ENCODE data around the gene DPP9.
"Not testable (repeated sequence)": the region's sequence is repeated elsewhere in the genome, so short reads cannot be mapped to it uniquely, and the experiment has no call there.

DPP9 gene

DNA sequence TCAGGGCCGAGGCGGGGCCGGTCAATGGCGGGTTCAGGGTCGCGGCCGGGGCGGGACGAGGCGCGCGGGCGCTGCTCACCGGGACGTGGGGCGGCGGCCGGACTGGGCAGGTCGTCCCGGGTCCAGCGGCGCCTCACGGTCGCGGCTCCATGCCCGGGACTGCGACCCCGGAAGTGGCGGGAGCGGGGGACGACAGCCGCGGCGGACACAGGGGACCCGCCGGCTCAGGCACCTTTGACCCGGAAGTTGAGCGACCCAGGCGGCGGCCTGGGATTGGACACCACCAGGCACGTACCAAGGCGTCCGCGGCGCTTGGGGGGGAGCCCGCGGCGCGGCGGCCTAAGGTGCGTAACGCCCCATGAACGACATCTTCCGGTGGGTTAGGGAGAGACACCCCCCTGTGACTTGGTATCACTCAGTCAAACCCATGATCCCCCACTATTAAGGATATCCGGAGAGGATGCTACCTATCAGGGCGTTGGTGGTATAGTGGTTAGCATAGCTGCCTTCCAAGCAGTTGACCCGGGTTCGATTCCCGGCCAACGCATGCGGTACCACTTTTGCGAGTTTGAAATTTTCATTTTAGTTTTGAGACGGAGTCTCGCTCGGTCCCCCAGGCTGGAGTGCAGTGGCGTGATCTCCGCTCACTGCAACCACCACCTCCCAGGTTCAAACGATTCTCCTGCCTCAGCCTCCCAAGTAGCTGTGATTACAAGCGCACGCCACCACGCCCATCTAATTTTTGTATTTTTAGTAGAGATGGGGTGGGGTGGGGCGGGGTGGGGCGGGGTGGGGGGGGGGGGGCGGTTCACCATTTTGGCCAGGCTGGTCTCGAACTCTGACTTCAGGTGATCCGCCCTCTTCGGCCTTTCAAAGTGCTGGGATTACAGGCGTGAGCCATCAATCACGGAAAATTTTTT, at the start of gene DPP9:
TSS of gene DPP9 (minus strand) at position 248 of the 920 bp plus-strand sequence. CDS start 3,936 bp downstream, outside the sequence.
- peak; percentile 93 for DNase-seq (ENCODE audit: low read depth)

GRCh38 chr19:4773047-4773640, 49.5 kb upstream of the DPP9 start:
- DNase-seq (ENCODE audit: low read depth) = no peak

DNA sequence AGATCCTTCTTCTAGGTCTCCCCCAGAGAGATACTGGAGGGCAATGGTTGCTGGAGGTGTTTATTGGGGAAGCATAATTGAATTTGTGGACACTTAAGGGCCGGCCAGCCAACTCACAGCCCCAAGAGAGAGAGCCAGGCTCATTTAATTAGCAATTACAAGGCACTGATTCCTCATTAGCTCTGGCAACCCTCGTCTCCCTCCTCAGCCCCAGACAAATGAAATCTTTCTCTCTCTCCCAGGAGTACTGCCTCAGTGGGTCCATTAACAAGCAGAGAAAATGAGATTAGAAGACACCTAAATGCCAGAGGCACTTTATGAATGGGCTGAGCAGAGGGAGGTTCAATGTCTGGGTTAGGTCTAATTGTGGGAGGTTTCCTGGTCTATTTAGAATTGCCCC, 48.9 kb upstream of the DPP9 start:
- no peak for DNase-seq (ENCODE audit: low read depth)

- peak; percentile 47 for DNase-seq (ENCODE audit: low read depth)
Observed at GRCh38 chr19:4768934-4769777, 45.5 kb upstream of the DPP9 start.

- DNase-seq (ENCODE audit: low read depth) = no peak
Observed at GRCh38 chr19:4764393-4764660, 40.7 kb upstream of the DPP9 start.

DNA sequence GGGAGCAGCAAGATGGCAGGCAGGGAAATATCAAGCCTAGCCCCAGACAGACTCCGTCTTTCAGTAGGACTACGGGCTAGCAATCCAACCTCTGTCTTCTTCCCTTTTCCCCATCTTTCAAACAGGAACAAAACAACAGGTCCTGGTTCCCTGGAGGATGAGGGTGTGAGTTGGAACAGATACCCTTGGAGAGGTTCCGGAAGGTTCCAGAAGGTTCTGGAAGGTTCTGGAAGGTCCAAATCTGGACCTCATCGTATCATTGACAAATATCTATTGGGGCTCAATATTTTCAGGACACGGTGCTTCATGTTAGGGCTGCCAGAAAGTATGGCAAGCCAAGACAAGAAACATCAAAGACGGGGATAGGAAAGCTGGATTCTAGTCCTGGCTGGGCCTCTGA, 39.4 kb upstream of the DPP9 start:
- no peak for DNase-seq (ENCODE audit: low read depth)

GRCh38 chr19:4760285-4760650, 36.6 kb upstream of the DPP9 start:
- DNase-seq (ENCODE audit: low read depth) = no peak

- peak; percentile 20 for DNase-seq (ENCODE audit: low read depth)
Observed at GRCh38 chr19:4759388-4760284, 36.0 kb upstream of the DPP9 start.

GRCh38 chr19:4758659-4759058, 35.0 kb upstream of the DPP9 start:
- no peak for DNase-seq (ENCODE audit: low read depth)

DNA sequence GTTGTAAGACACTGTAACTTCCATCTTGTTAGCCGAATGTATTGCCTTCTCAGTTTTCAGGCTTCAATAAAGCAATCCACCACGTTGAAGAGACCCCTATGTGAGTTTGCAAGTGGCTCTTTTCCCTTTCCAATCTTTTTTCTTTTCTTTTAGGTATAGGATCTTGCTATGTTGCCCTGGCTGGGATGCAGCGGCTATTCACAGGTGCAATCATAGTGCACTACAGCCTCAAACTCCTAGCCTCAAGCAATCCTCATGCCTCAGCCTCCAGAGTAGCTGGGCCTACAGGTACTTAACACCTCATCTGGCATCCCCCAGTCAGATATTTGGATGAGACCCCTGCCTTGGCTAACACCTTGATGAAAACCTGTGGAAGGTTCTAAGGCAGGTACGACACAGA, 34.4 kb upstream of the DPP9 start:
- DNase-seq (ENCODE audit: low read depth) = no peak

DNA sequence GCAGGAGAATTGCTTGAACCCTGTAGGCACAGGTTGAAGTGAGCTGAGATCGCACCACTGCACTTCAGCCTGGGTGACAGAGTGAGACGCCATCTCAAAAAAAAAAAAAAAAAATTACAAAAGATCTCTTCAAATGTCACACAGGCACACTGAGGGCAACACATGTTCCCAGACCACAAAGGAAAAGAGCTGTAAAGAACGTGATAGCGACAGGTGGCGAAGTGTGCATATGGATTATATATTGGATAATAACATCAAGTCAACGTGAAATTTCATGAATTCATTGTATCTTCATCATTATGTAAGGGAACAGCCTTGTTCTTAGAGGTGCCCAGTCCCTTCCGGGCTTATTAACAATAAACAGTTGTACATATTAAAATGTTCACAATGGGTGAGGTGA, 31.8 kb upstream of the DPP9 start:
- DNase-seq (ENCODE audit: low read depth) = no peak

- DNase-seq (ENCODE audit: low read depth) = no peak
Observed at GRCh38 chr19:4754248-4754647, 30.6 kb upstream of the DPP9 start.

DNA sequence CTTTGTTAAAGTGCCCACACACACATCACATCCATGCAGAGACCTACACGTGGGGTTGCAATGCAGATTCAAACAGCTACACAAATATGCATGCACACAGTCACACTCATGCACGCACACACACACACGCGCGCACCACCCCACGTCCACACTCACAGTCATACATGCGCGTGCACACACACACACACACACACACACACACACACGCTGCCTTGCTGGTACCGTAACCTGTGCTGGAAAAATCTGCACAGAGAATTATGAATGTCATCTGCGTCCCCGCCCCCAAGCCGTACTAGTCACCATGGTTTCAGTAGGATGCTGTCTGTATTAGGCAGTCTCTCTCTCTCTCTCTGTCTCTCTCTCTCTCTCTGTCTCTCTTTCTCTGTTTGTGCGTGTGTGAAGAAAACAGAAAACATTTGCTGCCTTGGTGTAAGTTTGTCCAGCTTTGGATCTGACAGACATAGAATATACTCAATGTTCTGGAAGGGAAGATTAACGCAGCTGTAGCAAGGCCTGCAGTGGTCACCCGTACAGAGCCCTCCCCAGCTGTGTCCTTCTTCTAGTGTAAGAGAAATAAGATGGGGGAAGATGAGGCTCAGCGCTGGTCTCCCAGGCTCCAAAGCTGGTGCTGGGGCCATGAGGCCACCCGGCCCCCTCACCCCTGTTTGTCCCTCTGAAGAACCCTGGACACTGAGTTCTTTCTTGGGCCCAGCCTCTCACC, 26.4 kb upstream of the DPP9 start:
- DNase-seq (ENCODE audit: low read depth) = no peak

GRCh38 chr19:4748589-4748988, 24.9 kb upstream of the DPP9 start:
- no peak for DNase-seq (ENCODE audit: low read depth)

- DNase-seq (ENCODE audit: low read depth) = no peak
Observed at GRCh38 chr19:4748185-4748584, 24.5 kb upstream of the DPP9 start.

DNA sequence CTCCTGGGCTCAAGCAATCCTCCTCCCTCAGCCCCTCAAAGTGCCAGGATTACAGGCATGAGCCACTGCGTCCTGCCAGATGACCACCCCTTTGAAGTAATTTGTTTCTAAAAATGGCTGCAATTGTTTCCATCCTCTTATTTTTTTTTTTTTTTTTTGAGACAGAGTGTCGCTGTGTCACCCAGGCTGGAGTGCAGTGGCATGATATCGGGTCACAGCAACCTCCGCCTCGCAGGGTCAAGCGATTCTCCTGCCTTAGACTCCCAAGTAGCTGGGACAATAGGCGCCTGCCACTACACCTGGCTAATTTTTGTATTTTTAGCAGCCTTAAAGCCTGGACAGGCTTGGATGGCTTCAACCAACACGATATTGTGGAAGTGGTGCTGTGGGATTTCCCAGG, 22.3 kb upstream of the DPP9 start:
- DNase-seq (ENCODE audit: low read depth) = no peak

DNA sequence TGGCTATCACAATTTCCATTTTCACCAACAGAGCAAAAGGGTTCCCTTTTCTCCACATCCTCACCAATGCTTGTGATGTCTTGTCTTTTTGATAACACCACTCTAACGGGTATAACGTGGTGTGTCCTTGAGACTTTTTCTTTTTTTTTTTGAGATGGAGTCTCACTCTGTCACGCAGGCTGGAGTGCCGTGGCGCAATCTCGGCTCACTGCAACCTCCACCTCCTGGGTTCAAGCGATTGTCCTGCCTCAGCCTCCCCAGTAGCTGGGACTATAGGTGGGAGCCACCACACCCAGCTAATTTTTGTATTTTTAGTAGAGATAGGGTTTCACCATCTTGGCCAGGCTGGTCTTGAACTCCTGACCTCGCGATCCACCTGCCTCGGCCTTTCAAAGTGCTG, 21.5 kb upstream of the DPP9 start:
- DNase-seq (ENCODE audit: low read depth) = not testable (repeated sequence)

DNA sequence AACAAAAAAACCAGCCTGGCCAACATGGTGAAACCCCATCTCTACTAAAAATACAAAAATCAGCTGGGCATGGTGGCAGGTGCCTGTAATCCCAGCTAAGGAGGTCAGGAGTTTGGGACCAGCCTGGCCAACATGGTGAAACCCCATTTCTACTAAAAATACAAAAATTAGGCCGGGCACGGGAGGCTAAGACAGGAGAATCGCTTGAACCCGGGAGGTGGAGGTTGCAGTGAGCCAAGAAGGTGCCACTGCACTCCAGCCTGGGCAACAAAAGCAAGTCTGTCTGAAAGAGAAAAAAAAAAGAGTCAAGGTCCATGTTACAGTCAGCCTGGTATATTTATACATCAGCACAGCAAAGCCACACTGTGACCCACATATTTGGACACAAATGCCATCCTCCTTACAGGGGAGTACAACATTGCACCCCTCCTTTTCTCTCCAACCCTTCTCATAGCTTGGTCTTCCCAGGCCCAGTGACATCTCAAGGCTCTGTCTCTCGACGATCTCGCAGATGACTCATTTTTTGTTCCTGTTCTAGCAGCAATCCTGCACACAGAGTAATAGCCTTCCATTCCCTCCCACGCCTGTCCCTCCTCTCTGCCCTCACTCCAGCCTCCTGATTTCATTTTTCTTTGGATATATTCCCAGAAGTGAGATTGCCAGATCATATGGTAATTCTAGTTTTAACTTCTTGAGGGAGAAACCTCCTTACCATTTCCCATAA, 21.0 kb upstream of the DPP9 start:
- no peak for DNase-seq (ENCODE audit: low read depth)

GRCh38 chr19:4742723-4743646, 19.3 kb upstream of the DPP9 start:
- no peak for DNase-seq (ENCODE audit: low read depth)
